Measurements from ENCODE around the gene MAP10.

DNA sequence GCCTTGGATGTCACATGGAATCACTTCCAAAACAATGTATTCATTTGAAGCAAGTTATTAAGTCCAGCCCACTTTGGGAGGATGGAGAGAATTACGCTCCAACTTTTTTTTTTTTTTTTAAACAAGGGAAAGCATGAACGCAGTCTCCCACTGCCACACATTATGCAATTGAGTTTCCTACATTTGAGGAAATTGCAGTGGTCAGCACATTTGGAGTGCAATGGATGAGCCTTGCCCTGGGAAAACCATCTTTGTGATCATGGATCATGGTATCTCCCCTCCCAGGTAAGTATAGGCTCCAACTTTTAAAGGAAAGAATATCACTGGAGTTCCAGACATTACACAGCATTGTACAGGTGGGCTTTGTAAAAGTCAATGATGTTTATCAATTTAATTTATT lies 26.7 kb downstream of the MAP10 start:
- TF ChIP-seq POLR2AphosphoS5 (IDR thresholded peaks at IDR 0.05; ENCODE audit: low read depth, low read length): no peak
- TF ChIP-seq SIN3A (IDR thresholded peaks at IDR 0.05; ENCODE audit: borderline replicate concordance, insufficient read depth, low read length): no peak

Data from PFSK-1 (cell line).